Fibroblast of pulmonary artery (primary cell): ENCODE results near the gene ATG16L1.

Source experiments
- DNase-seq: peaks from one replicate; pipeline ENCODE4 v3.0.0-alpha.2; 2010; ENCODE audit warnings: low read depth
- H3K4me3 ChIP-seq: replicated peaks from 2 replicates; pipeline ENCODE4 v1.5.1; 2011; ENCODE audit warnings: low read depth, mild to moderate bottlenecking, control low read depth, low read length, moderate library complexity
- TF ChIP-seq, protein P1 (sequence below): IDR thresholded peaks from 2 replicates; pipeline ENCODE4 v1.5.1; 2011; ENCODE audit warnings: mild to moderate bottlenecking, control low read depth, low read length, inconsistent platforms; ENCODE audit errors: missing control alignments

ATG16L1 gene

DNA sequence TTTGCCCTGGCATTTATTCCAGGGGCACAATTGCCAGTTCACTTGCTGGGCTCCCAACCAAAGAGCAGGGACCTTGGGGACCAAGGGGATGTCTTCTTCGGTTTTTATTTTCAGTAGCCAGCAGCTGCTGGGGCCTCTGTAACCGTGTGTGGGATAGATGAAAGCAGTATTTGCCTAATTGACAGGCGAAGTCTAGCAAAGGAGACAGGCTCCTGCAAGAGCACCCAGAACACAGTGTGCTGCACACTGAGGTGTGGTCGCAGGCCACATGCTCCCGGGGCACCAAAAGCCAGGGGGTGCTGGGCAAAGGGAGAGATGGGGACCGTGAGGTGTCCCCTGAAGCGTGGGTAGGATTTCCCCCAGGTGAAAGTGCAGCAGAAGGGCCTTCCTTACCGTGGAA lies 61.4 kb downstream of the ATG16L1 start:
- no peak overlapping the region for H3K4me3 ChIP-seq
- DNase-seq: no peak
- TF ChIP-seq, protein P1, sequence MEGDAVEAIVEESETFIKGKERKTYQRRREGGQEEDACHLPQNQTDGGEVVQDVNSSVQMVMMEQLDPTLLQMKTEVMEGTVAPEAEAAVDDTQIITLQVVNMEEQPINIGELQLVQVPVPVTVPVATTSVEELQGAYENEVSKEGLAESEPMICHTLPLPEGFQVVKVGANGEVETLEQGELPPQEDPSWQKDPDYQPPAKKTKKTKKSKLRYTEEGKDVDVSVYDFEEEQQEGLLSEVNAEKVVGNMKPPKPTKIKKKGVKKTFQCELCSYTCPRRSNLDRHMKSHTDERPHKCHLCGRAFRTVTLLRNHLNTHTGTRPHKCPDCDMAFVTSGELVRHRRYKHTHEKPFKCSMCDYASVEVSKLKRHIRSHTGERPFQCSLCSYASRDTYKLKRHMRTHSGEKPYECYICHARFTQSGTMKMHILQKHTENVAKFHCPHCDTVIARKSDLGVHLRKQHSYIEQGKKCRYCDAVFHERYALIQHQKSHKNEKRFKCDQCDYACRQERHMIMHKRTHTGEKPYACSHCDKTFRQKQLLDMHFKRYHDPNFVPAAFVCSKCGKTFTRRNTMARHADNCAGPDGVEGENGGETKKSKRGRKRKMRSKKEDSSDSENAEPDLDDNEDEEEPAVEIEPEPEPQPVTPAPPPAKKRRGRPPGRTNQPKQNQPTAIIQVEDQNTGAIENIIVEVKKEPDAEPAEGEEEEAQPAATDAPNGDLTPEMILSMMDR: no peak

DNA sequence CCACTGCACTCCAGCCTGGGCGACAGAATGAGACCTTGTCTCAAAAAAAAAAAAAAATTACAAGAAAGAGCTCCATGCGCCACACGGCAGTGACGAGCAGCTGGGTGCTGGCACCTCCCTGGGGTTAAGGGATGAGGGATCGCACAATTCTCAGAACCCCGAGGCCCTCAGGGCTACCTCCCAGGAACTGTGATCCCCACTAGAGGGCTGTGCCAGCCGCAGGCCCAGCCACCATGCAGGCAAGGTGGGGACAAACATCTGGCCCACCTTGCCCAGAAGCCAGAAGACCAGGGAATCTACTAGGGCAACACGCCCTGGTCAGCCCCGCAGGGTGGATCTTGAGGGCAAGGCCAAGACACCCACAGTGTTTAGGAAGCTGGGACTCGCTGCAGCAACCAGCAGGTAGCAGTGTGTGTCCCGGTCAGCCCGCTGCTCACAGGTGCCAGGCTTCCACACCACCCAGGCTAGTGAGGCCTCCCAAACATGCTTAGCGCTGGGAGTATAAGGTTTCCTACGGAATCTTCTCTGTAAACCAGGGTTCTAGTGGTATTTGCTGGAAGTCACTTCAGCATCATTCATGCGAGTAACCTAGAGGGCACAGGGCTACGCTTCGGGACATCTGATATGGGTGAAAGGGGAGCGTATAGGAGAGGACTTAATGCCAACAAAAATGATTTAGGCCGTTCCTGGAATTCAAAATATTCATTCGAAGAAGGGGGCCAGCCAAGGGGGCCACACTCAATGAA lies 62.9 kb downstream of the ATG16L1 start:
- TF ChIP-seq, protein P1: no peak
- no peak for DNase-seq
- H3K4me3 ChIP-seq: no peak overlapping the region

DNA sequence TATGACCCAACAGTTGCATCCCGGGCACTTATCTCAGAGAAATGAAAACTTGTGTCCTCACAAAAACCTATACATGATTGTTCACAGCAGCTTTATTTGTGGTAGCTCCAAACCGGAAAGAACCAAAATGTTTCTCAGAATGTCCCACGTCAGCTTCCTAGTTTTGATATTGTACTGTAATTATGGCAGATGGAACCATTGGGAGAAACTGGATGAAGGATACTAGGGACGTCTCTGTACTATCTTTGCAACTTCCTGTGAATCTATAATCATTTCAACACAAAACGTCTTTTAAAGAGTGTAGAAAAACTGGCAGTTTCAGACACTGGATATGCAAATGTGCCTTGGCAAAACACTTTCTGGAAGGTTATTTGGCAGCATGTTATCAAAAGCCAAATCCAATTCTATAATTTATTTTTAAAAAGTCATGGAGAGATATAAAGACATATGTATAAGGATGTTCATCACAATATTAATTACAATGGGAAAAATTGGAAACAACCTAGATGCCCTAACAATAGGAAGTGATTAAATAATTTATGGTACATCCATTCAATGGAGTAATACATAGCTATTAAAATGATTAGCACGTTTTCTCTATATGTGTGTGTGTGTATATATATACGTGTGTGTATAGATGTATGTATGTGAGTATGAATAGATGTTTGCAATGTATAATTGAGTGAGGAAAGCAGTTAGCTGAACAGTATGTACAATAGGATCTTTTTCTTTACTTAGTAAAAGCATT lies 65.9 kb downstream of the ATG16L1 start:
- H3K4me3 ChIP-seq: no peak overlapping the region
- peak; percentile 13 for DNase-seq
- TF ChIP-seq, protein P1: no peak

DNA sequence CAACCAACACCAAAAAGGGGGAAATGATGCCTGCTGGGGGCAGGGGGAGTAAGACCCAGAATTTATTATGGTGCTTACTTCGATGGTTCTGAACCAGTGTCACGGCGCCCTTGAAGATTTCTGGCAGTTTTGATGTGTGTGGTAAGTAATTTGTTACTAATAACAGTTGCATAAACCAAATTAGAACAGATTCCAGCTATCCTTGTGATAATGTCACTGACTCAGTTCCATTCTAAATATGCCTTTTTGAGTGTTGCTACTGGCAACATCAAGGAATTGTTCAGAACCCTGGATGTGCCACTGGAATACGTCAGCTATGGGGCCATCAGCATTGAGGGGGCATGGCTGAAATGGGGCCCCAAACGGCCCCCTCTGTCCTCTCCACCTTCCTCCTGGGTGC lies 67.8 kb downstream of the ATG16L1 start:
- no peak for DNase-seq
- no peak overlapping the region for H3K4me3 ChIP-seq
- TF ChIP-seq, protein P1: no peak

DNA sequence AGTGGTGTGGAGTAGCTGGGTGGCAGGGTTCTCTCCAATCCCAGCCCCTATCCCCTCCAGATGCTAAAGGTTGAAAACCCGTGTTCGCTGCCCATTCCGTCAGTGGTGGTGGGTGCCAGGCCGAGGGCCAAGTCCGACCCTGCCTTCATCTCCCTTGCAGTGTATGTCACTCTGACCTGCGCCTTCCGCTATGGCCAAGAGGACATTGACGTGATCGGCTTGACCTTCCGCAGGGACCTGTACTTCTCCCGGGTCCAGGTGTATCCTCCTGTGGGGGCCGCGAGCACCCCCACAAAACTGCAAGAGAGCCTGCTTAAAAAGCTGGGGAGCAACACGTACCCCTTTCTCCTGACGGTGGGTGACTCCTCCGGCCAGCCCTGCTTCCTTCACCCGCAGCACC lies 69.0 kb downstream of the ATG16L1 start:
- TF ChIP-seq, protein P1: no peak
- no peak for DNase-seq
- H3K4me3 ChIP-seq: no peak overlapping the region

DNA sequence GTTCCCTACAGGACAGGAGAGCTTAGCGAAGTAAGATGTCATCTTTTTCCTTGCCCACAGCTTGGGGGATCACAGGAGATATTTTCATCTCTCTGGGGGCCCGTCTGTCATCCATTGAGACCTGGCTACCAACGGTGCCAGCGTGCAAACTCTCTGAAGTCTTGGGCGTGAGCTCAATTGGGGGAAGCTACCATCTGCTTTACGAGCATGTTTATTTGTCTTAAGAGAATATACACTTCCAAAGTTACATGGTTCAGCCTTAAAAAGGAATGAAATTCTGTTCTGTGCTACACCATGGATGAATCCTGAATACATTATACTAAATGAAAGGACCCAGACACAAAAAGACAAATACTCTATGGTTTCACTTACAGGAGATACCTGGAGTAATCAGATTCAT lies 69.7 kb downstream of the ATG16L1 start:
- TF ChIP-seq, protein P1: no peak
- no peak overlapping the region for H3K4me3 ChIP-seq
- no peak for DNase-seq
